ENCODE results near the gene VSTM2B.

Gene VSTM2B

GRCh38 chr19:29511768-29512167 lies 14.0 kb upstream of the VSTM2B start:
- no peak for TF ChIP-seq CTCF (IDR thresholded peaks at IDR 0.05)

- TF ChIP-seq CTCF (IDR thresholded peaks at IDR 0.05), result no peak
Observed at GRCh38 chr19:29512748-29513147, 13.0 kb upstream of the VSTM2B start.

GRCh38 chr19:29514525-29515232 lies 11.1 kb upstream of the VSTM2B start:
- no peak for TF ChIP-seq CTCF (IDR thresholded peaks at IDR 0.05)

- TF ChIP-seq CTCF (IDR thresholded peaks at IDR 0.05), result no peak
Observed at GRCh38 chr19:29515233-29515619, 10.6 kb upstream of the VSTM2B start.

GRCh38 chr19:29515706-29516357 lies 10.0 kb upstream of the VSTM2B start:
- TF ChIP-seq CTCF (IDR thresholded peaks at IDR 0.05), result no peak

- TF ChIP-seq CTCF (IDR thresholded peaks at IDR 0.05), result no peak
Observed at GRCh38 chr19:29516358-29516725, 9.5 kb upstream of the VSTM2B start.

GRCh38 chr19:29516821-29517395 lies 8.9 kb upstream of the VSTM2B start:
- no peak for TF ChIP-seq CTCF (IDR thresholded peaks at IDR 0.05)

Data from LNCAP (cell line).